Skin epidermis (tissue), 12 donors: ENCODE measurements around the gene SGSH.

Experiments used
- H3K27ac ChIP-seq, 21 experiments: fragments of 200-600 bp; sonication (generic) in 11 of 21; one replicate each; pipeline ENCODE4 v1.5.0; 2020; ENCODE audit warnings: mild to moderate bottlenecking in 3 of 21, inconsistent platforms in 2 of 21, moderate library complexity in 2 of 21
- H3K4me3 ChIP-seq, 7 experiments: fragments of 200-600 bp; sonication (generic) in 2 of 7; one replicate each; pipeline ENCODE4 v1.5.0; 2020; ENCODE audit warnings: inconsistent platforms in 2 of 7, mild to moderate bottlenecking in 2 of 7, moderate library complexity in 1 of 7

SGSH gene

GRCh38 chr17:80233202-80233601, 13.1 kb upstream of the SGSH start:
- Histone ChIP-seq H3K4me3 (no peak overlapping the region), H3K27ac (no peak overlapping the region)

GRCh38 chr17:80232438-80232837, 12.3 kb upstream of the SGSH start:
- Histone ChIP-seq H3K4me3 (no peak overlapping the region), H3K27ac (no peak overlapping the region)

GRCh38 chr17:80229011-80229410, 8.9 kb upstream of the SGSH start:
- H3K4me3 ChIP-seq: no peak overlapping the region

DNA sequence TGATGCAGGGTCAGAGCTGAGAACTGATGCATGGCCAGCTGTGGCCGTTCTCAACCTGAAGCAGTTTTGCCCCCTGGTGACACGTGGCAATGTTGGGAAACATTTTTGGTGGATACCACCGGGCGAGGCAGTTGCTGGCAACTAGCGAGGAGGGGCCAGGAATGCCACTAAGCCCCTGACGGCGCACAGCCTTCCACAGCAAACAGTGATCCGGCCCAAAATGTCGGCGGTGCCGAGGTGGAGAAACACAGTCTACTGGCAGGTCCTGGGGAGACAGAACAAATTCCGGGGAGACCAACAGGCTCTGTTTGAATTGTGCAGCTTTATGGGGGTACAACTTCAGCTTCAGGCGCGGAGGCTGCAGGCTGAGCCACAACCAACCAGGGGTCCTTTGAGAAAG, 8.3 kb upstream of the SGSH start:
- Histone ChIP-seq H3K27ac (no peak overlapping the region), H3K4me3 (no peak overlapping the region)

More at GRCh38 chr17:80229011-80229410, 8.9 kb upstream of the SGSH start:
- H3K27ac ChIP-seq: no peak overlapping the region

DNA sequence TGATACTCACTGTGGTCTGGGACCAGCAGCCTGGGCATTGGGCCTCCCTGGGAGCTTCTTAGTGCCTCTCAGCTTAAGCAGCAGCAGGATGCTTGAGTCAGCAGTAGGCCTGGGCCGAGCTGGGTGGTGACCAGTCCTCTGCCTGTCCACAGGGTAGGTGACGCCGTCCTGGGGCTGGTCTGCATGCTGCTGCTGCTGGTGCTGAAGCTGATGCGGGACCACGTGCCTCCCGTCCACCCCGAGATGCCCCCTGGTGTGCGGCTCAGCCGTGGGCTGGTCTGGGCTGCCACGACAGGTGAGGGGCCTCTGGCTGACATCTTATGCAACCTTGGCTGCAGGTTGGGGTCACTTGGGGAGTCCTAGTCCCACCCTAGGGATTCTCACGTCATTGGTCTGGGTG, 7.5 kb upstream of the SGSH start:
- Histone ChIP-seq H3K27ac (no peak overlapping the region), H3K4me3 (no peak overlapping the region)

GRCh38 chr17:80227156-80227555, 7.0 kb upstream of the SGSH start:
- Histone ChIP-seq H3K27ac (no peak overlapping the region), H3K4me3 (no peak overlapping the region)

- Histone ChIP-seq H3K27ac (no peak overlapping the region), H3K4me3 (no peak overlapping the region)
Measured at GRCh38 chr17:80225230-80225629, 5.1 kb upstream of the SGSH start.

DNA sequence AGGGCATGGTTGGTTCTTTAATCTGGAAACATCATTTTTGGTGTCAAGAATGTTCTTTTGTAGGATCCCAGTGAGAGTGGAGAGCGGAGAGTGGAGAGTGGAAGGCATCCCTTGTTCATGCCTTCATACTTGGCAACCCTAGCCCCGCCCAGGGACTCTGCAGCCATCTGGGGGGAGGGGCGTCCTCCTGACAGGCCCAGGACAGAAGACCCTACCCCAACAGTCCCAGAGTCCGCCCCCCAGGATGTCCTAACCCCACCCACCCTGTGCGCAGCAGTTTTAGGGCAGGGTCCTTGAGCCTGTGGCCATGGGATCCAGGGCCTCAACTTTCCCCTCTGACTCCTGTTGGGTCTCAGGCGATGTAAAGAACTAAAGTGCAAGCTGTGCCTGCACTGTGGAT, 4.5 kb upstream of the SGSH start:
- no peak overlapping the region for H3K4me3 ChIP-seq
- no peak overlapping the region for H3K27ac ChIP-seq

DNA sequence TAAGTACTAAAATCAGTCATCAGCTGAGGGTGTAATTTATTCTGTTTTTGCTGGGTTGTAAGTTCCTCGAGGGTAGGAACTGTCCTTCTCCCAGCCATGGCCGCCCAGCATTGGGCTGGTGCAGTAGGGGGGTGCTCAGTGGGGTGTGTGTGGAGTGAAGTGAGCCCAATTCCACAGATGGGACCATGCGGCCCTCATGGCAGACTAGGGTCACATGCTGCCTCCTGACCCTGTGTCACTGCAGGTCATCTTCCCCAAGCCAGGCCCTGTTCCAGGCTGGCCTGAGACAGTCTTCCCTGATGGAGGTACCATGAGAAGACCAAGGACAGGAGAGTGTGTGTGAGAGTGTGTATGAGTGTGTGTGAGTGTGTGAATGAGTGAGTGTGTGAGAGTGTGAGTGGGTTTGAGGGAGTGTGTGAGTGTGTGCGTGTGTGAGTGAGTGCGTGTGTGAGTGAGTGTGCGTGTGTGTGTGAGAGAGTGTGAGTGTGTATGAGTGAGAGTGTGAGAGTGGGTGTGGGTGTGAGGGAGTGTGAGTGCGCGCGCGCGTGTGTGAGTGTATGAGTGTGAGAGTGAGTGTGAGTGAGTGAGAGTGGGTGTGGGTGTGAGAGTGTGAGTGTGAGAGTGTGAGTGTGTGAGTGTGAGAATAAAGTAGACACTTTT, 3.8 kb upstream of the SGSH start:
- H3K4me3 ChIP-seq: no peak overlapping the region
- no peak overlapping the region for H3K27ac ChIP-seq

DNA sequence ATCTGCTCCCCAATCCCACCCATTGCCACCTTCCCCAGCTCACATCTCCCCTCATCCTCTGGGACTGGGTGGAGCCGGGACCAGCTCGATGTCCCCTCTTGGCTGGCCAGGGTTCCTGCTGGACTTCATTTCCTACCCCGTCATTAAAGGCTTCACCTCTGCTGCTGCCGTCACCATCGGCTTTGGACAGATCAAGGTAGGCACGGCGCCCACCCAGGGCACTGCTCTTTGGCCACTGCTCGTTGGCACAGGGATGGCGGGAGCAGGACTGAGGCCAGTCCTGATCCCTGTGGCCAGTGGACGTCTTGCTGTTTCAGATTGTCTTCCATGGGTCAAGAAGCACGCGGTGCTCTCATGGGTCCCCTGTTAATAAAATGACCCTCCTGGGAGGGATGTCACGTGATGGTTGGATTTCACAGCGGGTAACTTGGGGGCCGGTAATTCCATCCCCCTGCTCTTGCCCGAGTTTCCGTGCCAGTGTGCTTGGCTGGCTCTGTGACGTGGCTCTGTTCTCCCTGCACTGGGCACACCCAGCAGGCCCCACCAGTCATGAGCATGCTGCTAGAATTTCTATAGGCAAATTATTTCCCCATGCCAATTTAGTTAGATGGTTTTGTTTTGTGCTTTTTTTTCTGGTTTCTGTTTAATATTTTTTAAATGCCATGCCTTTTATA, 3.1 kb upstream of the SGSH start:
- Histone ChIP-seq H3K4me3 (no peak overlapping the region), H3K27ac (no peak overlapping the region)

DNA sequence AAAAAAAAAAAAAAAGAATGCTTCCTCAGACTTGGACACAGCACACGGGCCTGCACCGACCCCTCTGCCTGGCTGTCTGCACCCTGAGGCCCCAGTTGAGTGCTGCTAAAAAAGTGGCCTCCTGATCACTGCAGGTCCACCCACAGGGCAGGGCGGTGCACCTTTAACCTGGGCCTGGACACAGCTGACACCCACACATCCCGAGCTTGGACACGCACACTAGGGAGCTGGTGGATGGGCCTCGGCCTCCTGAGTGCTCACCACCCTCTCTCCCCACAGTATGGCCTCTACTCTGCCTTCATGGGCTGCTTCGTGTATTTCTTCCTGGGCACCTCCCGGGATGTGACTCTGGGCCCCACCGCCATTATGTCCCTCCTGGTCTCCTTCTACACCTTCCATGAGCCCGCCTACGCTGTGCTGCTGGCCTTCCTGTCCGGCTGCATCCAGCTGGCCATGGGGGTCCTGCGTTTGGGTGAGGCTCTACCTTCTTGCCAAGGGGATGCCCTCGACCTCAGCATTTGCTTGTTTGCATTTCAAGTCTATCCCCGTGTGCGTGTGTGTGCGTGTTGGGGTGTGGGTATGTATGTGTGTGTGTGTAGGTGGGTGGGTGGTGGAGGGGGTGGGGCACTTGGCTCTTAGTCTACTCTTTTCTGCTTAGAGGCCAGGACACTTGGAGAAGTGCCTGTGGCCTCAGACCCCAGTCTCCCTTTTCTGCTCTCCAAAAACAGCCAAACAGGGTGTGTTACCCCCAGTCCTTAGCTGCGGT, 2.4 kb upstream of the SGSH start:
- H3K27ac ChIP-seq: no peak overlapping the region
- no peak overlapping the region for H3K4me3 ChIP-seq

DNA sequence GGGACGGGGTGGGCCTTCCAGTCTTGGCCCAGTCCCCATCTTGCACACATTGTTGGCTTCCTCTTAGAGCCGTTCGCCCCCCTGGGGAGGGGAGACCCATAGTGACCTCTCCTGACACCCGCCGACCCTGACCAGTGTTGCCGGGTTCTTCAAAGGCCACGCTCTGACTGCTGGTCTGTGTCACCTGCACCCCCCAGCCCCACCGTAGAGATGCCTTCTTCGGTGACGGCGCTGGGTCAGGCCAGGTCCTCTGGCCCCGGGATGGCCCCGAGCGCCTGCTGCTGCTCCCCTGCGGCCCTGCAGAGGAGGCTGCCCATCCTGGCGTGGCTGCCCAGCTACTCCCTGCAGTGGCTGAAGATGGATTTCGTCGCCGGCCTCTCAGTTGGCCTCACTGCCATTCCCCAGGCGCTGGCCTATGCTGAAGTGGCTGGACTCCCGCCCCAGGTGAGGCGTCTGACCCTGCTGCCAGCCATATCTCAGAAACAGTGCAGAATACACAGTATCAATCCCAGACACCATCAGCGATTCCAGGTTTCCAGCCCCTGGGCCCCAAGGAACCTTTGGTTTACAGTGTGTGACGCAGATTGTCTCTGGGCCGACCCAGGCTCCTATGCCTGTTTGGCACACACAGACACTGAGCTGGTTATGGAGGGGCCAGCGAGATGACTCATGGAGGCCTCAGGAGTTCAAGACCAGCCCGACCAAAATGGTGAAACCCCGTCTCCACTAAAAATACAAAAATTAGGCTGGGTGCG, 1.4 kb upstream of the SGSH start:
- Histone ChIP-seq H3K27ac (peak overlapping the region in 5 of 21 experiments; percentile 82 to 98 (median 91)), H3K4me3 (peak overlapping the region in 6 of 7 experiments; percentile 74 to 95 (median 90))

GRCh38 chr17:80220736-80221215, 643 bp upstream of the SGSH start:
- peak overlapping the region; percentile 74 to 95 (median 86) for H3K4me3 ChIP-seq
- peak overlapping the region; percentile 71 to 98 (median 90) for H3K27ac ChIP-seq

- Histone ChIP-seq H3K27ac (peak overlapping the region; percentile 71 to 98 (median 90)), H3K4me3 (peak overlapping the region; percentile 74 to 95 (median 86))
Measured at GRCh38 chr17:80219763-80220053, 425 bp downstream of the SGSH start.

DNA sequence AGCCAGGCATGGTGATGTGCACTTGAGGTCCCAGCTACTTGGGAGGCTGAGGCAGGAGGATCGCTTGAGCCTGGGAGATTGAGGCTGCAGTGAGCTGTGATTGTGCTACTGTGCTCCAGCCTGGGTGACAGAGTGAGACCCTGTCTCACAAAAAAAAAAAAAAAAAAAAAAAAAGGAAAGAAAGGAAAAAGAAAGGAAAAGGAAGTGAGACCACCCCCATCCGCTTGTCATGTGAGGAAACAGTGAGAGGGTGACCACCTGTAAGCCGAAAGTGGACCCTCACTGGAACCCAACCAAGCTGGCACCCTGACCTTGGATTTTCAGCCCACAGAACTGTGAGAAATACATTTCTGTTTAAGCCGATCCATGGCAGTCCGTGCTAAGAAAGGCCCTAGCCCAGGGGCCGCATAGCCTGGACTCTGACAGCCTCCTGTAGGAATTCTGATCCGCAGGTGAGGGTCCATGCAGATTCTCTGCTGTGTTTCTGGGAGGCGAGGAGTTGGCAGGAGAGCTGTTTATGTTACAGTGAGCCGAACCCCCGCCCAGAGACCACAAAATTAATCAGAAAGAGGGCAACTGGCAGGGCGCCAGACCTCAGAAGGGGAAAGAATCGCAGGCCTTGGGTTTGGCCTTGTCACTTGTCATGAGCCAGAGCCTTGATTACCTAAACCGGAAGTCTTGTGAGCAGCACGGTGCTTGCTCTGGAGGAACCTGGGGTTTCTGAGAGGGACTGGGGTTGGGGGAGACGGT, 945 bp downstream of the SGSH start:
- H3K4me3 ChIP-seq: peak overlapping the region; percentile 74 to 95 (median 86)
- H3K27ac ChIP-seq: peak overlapping the region; percentile 71 to 98 (median 90)

DNA sequence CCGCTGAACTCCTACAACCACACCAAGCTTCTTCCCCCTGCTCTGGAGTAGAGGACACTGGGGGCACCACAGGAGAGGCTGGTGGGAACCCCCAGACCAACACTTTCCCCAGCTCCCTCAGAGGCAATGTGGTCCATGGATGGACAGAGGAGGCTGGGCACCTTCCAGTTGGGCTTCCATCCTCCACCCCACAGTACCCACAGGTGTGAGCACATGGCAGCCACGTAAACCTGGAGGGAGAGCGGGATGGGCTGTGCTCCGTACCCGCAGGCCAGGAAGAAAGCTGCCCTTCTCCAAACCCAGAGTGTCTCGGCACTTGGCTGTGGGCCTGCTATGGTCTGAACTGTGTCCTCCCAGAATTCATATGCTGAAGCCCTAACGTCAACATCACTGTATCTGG, 1.7 kb downstream of the SGSH start:
- Histone ChIP-seq H3K4me3 (no peak overlapping the region), H3K27ac (peak overlapping the region in 3 of 21 experiments; percentile 90 to 97 (median 91))

DNA sequence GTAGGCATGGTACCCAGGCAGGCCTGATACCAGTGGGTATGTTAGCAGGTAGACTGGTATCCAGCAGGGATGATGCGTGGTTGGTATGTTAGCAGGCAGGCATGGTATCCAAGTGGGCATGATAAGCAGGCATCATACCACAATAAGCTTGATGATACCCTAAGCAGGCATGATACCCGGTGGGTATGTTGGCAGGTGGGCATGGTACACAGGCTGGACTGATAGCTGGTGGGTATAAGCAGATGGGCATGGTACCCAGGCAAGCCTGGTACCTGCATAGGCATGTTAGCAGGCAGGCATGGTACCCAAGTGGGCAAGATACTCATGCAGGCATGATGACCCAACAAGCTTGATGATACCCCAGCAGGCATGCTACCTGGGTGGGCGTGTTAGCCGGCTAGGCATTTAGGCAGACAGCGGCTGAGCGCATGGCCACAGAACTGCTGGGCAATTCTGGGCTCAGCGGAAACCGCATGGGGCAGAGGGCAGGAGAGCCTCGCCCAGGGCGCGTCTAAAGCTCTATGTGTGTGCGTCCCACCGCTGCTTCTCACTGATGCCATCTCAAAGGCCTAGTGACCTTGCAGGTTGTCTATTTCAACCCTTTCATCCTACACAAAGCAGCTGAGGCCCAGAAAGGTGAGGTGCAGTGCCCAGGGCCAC, 2.3 kb downstream of the SGSH start:
- H3K27ac ChIP-seq: peak overlapping the region in 1 of 21 experiments; percentile 97
- no peak overlapping the region for H3K4me3 ChIP-seq

DNA sequence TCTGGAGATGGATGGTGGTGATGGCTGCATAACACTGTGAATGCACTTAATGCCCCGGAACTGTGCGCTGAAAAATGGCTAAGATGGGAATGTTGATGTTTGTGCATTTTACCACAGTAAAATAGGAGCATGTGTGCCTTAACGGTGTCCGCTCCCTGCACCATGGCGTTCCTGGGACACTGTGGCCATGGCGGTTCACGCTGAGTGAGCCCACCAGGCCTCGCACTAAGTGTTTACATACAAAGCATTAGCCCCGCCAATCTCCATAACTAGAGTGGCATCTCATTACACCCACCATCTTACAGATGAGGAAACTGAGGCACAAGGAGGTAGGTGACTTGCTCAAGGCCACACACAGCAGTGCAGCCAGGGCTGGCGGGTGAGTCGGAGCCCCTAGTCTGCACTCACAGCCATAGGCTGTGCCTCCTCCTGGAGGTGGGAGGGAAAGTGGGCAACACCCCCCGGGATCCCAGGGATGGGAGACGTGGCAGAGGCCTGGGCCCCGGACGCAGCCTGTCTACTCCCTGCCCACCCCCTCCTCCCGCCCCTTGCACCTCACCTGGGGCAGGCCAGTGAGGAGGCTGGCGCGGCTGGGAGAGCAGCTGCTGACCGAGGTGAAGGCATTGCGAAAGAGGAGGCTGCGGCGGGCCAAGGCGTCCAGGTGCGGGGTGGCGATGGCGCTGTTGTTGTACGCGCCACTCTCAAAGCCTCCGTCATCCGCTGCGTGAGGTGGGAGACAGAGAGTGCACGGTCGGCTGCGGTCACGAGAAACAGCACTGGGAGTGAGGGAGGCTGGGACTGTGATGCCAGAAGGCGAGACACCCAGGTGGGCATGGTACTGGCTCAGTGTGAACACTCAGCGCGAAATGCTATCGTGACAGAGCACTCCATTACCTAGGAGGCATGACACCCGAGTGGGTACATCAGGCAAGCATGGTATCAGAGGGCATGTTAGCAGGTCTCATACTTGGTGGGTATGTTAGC, 3.4 kb downstream of the SGSH start:
- no peak overlapping the region for H3K4me3 ChIP-seq
- no peak overlapping the region for H3K27ac ChIP-seq
